GM18507 (cell line): ENCODE measurements around the gene CYSLTR2.
"Not testable (repeated sequence)": the region's sequence is repeated elsewhere in the genome, so short reads cannot be mapped to it uniquely, and the experiment has no call there.

ENCODE experiments used
- DNase-seq: peaks from one replicate; pipeline ENCODE4 v3.0.0; 2011; ENCODE audit warnings: low read depth; ENCODE audit not compliant: insufficient read length; ENCODE audit errors: extremely low spot score
- FAIRE-seq: peaks from 2 replicates; lab custom pipeline; 2011; peaks lifted over from hg19 to GRCh38; lab: Jason Lieb, UNC

The CYSLTR2 gene

DNA sequence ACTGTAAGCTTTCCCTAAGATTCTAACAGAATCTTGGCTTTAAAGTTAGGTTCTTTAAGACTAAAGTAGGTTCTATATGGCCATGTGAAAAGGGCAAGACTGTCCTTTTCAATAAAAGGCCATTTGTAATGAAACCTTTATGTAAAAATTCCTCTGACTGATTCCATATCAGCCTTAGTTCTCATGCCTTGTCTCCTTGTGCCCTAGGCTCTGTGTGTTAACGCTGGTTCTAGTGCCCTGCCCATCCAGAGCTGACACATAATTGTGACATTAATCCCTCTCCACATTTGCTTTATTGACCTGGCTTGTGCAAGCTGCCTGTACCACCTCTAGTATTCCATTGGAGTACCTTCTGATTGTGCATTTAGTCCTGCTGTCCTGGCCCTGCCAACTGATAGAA lies 28.2 kb downstream of the CYSLTR2 start:
- FAIRE-seq (no peak), DNase-seq (no peak)

DNA sequence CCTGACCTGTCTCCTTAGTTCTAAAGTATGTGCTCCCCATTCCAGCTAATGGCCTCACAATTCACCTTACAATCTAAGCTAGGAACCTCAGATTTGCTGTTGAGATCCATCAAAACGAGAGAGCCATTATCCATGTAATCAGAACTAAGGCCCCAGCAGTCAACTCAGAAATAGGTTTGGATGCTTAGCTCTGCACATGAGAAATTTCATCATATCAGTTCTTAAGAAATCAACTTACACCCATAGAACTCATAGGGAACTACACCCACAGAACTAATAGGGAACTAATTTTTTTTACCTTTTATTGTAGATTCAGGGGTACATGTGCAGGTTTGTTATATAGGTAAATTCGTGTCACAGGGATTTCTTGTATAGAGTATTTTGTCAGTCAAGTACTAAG lies 28.7 kb downstream of the CYSLTR2 start:
- FAIRE-seq (no peak), DNase-seq (no peak)

DNA sequence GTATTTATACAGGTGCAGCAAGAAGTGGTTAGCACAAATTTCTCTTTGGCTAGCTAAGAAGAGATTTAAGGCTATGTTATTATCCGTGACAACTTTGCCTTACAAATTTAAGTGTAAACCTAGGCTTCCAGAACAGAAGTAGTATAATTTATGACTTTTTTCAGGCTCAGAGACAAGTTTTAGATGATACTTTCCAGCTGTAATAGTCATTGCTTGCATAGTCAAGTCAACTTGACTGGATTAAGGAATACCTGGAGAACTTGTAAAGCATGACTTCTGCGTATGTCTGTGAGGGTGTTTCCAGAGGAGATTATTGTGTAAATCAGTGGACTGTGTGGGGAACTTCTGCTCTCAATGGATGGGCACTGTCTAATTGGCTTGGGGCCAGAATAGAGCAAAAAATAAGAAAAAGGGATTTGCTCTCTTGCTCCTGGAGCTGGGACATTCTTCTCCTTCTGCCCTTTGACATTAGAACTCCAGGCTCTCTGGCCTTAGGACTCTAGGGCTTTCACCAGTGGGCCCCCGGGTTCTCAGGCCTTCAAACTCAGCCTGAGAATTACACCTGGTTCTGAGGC lies 33.0 kb downstream of the CYSLTR2 start:
- DNase-seq (no peak), FAIRE-seq (no peak)

DNA sequence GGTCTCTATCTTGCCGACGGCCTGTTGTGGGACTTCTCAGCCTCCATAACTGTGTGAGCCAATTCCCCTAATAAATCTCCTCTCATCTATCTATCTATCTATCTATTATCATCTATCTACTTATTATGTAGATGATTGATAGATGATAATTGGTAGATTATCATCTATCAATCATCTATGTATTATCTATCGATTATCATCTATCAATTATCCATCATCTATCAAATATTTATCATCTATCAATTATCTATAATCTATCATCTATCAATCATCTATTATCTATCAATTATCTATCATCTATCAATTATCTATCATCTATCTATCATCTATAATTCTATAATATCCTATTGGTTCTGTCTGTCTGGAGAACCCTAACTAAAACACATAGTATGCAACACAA lies 33.5 kb downstream of the CYSLTR2 start:
- no peak for DNase-seq
- FAIRE-seq = no peak

DNA sequence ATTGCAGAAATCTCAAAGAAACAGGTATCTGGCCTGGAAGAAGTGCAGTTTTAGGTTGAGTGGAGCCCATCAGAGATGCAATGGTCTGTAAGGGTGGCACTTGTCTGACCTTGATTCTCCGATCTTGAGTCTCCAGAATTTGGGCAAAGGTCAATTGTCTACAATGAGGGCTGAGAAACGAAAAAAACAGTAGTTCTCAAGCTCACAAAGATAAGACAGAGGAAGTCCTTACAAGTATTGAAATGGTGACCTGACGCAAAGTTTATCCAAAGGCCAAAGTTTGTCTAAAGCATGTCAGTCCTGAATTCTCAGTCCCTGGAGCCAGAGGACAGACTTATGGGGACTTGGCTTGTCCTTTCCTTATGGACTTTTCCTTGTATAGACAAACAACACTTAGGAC lies 40.3 kb downstream of the CYSLTR2 start:
- FAIRE-seq = no peak
- DNase-seq = no peak

DNA sequence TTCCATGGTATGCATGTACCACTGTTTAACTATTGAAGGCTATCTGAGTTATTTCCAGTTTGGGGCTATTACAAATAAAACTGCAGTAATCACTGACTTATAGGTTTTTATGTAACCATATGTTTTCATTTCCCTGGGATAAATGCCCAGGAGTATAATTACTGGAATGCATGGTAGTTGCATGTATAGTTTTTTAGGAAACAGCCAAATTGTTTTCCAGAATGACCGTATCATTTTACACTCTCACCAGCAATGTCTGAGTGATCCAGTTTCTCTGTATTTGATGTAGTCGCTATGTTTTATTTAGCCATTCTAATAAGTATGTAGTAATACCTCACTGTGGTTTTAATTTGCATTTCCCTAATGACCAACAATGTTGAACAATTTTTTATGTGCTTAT lies 42.0 kb downstream of the CYSLTR2 start:
- no peak for FAIRE-seq
- DNase-seq = no peak

DNA sequence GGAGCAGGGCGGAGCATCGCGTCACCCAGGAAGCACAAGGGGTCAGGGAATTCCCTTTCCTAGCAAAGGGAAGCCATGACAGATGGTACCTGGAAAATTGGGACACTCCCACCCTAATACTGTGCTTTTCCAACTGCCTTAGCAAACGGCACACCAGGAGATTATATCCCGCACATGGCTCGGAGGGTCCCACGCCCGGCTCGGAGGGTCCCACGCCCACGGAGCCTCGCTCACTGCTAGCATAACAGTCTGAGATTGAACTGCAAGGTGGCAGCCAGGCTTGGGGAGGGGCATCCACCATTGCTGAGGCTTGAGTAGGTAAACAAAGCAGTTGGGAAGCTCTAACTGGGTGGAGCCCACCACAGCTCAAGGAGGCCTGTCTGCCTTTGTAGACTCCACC lies 42.9 kb downstream of the CYSLTR2 start:
- FAIRE-seq, DNase-seq: not testable (repeated sequence)

DNA sequence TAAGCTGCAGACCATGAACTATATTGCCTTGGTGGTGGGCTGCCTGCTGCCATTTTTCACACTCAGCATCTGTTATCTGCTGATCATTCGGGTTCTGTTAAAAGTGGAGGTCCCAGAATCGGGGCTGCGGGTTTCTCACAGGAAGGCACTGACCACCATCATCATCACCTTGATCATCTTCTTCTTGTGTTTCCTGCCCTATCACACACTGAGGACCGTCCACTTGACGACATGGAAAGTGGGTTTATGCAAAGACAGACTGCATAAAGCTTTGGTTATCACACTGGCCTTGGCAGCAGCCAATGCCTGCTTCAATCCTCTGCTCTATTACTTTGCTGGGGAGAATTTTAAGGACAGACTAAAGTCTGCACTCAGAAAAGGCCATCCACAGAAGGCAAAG lies 53.7 kb downstream of the CYSLTR2 start:
- FAIRE-seq (no peak), DNase-seq (no peak)

DNA sequence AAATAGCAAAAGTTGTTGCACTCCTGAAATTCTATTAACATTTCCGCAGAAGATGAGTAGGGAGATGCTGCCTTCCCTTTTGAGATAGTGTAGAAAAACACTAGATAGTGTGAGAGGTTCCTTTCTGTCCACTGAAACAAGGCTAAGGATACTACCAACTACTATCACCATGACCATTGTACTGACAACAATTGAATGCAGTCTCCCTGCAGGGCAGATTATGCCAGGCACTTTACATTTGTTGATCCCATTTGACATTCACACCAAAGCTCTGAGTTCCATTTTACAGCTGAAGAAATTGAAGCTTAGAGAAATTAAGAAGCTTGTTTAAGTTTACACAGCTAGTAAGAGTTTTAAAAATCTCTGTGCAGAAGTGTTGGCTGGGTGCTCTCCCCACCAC lies 55.0 kb downstream of the CYSLTR2 start:
- FAIRE-seq (no peak), DNase-seq (no peak)

DNA sequence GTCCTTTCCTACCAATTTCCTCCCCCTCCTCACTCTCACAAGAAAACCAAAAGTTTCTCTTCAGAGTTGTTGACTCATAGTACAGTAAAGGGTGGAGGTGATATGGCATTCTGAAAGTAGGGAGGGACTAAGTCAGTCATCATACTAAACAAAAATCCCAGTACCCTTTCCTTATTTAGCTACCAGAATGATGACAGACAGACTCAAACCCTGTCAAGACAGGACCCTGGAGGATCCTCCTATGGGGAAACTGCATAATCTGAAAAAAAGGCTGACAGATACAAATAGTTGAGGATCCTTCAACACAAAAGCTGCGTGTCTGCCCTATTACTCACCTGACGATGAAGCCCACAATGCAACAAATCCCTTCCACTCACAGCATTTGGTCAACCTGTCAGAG lies 55.5 kb downstream of the CYSLTR2 start:
- DNase-seq (no peak), FAIRE-seq (no peak)

DNA sequence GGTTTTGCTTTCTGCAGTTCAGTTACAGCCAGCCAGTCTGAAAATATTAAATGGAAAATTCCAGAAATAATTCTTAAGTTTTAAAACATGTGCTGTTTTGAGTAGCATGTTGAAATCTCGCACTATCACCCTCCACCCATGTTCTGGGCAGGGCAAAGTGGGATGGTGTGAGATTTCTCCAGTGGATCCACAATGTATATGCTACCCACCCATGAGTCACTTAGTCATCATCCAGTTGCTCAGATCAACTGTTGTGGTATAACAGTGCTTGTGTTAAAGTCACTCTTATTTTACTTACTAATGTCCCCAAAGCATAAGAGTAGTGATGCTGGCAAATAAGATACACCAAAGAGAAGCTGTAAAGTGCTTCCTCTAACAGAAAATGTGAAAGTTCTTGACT lies 56.4 kb downstream of the CYSLTR2 start:
- no peak for DNase-seq
- no peak for FAIRE-seq

DNA sequence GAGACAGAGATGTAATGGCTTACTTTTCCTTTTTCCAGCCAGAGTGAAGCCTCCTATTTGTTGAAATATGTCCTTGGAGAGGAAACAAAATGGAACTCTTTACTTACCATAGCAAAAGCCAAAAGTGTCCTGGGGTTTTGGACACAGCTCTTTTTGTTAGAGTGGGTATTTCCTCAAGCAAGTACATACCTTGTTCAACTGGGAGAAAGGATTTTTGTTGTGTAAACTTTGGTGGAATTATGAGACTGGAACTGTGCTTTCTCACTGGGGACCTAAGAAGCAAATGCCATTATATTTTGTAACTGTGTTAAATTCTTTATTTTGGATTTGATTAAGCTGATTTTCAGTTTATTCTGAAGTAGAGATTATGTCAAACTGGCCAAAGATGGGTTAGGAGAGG lies 58.4 kb downstream of the CYSLTR2 start:
- DNase-seq = no peak
- FAIRE-seq = no peak

DNA sequence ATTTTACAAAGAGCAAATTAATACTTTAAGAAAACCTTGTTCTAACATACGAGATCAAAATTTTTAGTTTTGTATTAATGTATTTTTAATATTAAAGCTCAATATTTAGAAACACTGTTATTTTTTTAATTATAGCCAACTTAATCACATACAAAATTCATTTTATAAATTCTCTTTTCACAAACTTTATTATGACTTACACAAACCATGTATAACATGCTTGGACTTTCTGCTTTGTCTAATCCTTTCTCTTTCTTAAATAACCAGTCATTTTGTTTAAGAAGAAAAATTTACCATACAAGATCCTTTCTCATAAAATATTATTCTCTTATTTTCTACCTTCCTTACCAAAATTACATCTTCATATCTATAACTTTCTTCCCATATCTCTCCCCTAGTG lies 62.2 kb downstream of the CYSLTR2 start:
- DNase-seq (no peak), FAIRE-seq (no peak)

DNA sequence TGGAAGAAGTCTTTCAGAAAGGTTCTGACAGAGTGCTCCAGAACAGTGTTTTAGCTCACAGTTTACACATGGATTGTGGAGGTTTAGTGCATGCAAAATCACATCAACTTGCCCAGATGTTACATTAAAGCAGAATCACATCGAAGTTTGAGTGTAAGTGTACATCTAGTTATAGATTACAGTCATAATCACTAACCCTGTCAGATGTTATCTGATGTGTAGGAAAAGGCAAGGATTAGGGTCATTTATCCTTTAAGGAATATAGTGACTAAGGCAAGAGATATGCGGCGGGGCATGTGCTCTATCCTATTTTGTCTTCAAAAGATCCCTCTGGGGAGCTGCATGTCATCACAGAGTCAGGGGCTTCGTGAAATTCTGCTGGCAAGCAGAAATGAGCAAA lies 66.9 kb downstream of the CYSLTR2 start:
- no peak for DNase-seq
- FAIRE-seq = no peak

DNA sequence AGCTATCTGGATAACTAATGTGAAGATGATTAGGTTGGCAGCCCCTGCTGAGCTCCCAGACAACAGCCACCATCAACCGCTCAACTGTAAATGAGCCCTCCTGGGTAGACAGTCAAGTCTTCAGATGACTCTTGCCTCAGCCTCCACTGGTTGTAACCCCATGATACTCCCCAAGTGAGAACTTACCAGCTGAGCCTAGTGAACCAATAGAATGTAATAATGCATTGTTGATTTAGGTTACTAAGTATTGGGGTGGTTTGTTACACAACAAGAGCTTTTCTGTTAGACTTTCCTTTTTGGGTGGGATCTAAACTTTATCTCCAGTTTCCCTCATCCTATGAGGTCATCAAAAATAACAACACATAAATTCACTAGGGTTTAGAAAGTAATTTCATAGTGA lies 69.4 kb downstream of the CYSLTR2 start:
- FAIRE-seq = no peak
- DNase-seq = no peak

DNA sequence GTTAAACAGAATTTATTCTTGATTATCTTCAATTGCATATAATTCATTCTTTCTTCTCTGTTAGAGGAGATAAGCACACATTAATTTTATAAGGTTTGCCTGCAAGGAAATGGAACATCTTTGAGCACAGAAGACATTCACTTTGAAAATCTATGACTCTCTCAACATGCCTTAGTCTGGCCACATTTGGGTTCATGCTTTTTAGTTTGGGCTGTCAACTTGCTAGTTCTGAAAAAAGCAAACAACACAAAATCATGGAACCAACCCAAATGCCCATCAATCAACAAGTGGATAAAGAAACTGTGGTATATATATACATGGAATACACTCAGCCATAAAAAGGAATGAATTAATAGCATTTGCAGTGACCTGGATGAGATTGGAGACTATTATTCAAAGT lies 71.5 kb downstream of the CYSLTR2 start:
- no peak for DNase-seq
- no peak for FAIRE-seq

DNA sequence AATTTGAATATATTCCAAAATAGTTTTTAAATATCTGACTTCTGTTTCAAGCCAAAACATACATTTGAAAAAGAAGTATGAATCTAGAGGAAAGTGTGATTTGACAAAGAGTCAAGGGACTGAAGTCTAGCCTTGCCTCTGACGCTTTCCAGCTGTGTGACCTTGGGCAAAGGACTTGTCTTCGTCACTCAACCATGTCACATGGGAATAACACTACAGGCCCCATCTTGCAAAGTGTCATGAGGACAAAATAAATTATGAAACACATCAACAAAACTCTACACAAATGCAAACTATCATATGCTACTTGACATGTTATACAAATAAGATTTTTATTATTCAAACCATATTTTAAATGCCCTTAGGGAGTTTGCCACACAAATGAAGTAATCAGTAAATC lies 73.0 kb downstream of the CYSLTR2 start:
- DNase-seq (no peak), FAIRE-seq (no peak)

DNA sequence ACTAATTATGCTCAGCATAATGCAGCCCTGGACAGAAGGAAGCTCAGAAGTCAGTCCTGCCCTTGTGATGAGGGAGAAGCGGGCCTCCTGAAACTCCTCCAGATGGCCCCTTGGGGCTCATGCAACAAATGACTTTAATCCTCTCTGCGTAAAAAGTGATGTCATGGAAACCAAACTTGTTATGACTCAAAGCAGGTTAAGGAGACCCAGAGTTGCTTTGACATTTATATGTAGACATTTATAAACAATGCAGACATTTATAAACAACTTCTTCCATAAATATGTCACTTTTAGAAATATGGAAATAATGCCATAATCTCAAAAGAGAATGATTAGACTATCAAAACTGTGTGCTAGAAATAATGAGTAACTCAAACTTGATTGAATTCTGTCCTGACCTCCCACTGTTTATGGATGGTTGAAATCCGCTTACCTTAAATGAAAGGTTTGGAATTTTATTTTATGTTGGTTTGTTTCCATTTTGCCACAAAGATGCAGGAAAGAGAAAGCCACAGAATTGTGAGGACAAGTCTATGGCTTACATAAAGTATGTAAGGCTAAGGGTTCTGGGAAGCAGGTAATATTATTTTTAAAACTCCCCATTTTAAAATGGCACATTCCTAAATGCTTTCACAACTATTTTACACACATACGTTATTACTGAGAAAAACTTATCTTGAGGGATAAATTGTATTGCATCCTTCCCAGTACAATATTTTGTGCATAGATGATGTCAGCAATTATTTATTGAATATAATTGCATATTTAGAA lies 73.7 kb downstream of the CYSLTR2 start:
- no peak for DNase-seq
- no peak for FAIRE-seq

DNA sequence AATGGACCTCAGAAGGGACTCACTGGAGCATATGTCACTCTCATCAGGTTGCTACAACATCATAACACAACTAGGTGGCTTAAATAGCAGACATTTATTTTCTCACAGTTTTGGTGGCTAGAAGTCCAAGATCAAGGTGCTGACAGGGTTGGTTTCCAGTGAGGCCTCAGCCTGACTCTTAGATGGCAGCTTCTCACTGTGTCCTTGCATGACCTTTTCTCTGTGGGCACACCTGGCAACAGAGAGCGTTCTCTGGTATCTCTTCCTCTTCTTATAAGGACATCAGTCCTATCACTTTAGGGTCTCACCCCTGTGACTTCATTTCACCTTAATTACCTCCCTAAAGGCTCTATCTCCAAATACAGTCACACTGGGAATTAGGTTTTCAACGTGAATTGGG lies 74.5 kb downstream of the CYSLTR2 start:
- FAIRE-seq (no peak), DNase-seq (no peak)

DNA sequence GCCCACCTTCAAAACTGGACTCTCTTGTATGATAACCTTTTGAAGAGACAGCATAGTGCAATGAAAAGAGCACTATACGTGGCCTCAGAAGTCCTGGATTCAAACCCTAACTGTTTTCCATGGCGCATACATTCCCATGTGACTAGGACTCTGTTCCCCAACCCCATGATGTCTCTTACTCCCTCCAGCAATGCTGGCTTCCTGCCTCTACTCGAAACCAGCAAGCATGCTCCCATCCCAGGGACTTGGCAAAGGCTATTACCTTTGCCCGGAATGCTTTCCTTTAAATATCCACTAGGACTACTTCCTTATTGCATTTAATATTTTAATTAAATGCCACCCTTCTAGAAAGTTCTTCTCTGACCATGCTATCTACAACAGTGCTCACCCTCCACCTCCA lies 75.1 kb downstream of the CYSLTR2 start:
- no peak for DNase-seq
- FAIRE-seq = no peak

DNA sequence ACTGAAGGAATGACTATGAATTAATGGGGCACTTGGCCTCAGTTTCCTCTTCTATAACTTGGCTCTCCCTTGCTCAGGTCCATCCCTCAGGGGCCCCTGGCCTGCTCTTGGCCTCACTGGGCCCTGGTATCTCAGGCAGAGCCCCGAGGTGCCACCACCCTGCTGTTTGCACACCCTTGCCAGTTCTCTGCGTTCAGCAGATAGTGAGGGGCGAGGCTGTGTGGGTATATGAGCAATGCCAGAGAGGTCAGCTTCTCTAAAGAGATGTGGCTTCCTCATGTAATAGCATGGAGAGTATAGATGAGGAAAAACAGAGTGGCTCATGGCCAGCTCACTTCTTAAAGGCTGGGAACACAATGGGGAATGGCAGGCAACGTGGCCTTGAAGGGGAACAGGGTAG lies 76.1 kb downstream of the CYSLTR2 start:
- FAIRE-seq = no peak
- DNase-seq = no peak
